ENCODE results near the gene FRMD7.
"Not testable (repeated sequence)": the region's sequence is repeated elsewhere in the genome, so short reads cannot be mapped to it uniquely, and the experiment has no call there.

Gene FRMD7

DNA sequence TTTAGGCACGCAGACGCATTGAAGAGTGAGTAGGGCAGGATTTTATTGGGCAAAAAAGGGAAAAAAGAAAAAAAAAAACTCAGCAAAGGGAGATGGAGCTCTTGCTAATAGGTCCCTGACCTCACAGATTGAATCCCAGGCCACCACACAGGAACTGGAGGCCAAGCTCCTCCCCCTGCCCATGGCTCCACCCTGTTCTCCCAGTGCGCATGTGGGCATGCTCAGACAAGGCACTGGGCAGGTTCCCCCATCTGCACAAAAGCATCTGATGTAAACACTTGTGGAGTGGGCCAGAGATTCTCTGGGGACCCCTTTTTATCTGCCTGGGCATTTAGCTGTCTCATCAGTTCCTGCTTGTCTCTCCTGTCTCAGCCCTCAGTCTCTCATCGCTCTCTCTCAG is 9.5 kb downstream of the FRMD7 start:
- Mint-ChIP-seq H3K4me3 (no peak overlapping the region), H3K9me3 (no peaks in the 10 kb centered on the region), H3K27me3 (ENCODE audit: low read depth) (no peaks in the 10 kb centered on the region), H3K36me3 (ENCODE audit: low read depth) (no peaks in the 10 kb centered on the region), H3K27ac (no peak overlapping the region), H3K4me1 (ENCODE audit: low read depth) (no peaks in the 10 kb centered on the region)

DNA sequence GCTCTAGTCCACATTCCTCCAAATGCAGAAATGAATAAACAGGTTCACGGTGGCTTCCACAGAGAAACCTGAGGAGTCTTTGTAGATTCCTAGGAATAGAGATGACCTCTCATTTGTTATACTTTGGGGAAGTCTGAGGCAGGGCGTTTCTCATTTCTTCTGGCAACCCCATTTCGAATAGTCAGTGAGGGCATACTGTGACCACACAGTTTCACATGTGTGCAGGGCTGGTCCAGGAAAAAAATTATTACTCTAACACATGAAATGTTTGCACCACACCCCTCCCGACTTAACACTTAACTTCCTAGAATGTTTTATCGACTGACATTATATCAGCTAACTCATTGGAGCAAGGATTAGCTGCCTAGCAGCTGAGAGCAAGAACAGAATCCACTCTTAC is 12.0 kb downstream of the FRMD7 start:
- Mint-ChIP-seq H3K27ac (no peak overlapping the region), H3K4me3 (no peak overlapping the region), H3K27me3 (ENCODE audit: low read depth) (no peaks in the 10 kb centered on the region), H3K36me3 (ENCODE audit: low read depth) (no peaks in the 10 kb centered on the region), H3K9me3 (no peaks in the 10 kb centered on the region), H3K4me1 (ENCODE audit: low read depth) (no peaks in the 10 kb centered on the region)

DNA sequence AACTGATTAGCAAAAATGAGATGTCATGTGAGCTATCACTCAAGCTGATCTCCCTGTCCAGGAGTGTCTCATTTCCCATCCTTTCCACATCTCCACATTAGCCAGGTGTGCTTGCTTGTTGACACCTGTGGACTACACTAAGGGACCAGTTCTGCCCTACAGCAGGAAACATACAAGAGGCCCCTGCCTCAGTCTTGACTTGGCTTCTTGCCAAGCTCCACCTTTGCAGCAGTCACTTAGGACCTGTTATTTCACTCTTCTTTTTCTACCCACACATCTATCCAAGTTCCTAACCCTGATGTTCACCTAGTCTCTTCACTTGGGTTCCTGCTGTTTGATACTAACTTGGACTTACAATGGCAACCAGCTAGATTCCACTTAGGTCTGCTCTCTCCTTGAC is 13.2 kb downstream of the FRMD7 start:
- no peak overlapping the region for H3K4me3 Mint-ChIP-seq
- no peaks in the 10 kb centered on the region for H3K4me1 Mint-ChIP-seq (ENCODE audit: low read depth)
- H3K36me3 Mint-ChIP-seq (ENCODE audit: low read depth): no peaks in the 10 kb centered on the region
- H3K27ac Mint-ChIP-seq: no peak overlapping the region
- no peaks in the 10 kb centered on the region for H3K27me3 Mint-ChIP-seq (ENCODE audit: low read depth)
- no peaks in the 10 kb centered on the region for H3K9me3 Mint-ChIP-seq

DNA sequence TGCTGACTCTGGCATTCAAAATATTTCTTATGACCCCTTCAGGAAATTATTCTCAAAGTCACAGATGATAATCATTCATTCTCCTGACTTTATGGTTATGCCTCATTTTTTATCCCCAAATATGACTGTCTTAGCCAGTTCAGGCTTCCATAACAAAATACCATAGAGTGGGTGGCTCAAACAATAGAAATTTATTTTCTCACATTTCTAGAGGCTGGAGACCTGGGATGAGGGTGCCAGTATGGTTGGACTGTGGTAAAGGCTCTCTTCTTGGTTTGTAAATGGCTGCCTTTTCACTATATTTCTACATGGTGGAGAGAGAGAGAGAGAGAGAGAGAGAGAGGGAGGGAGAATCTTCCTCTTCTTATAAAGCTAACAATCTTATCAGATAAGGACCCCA is 20.5 kb downstream of the FRMD7 start:
- H3K27ac Mint-ChIP-seq: no peak overlapping the region
- no peaks in the 10 kb centered on the region for H3K4me1 Mint-ChIP-seq (ENCODE audit: low read depth)
- no peak overlapping the region for H3K4me3 Mint-ChIP-seq
- H3K9me3 Mint-ChIP-seq: no peaks in the 10 kb centered on the region
- no peaks in the 10 kb centered on the region for H3K27me3 Mint-ChIP-seq (ENCODE audit: low read depth)
- no peaks in the 10 kb centered on the region for H3K36me3 Mint-ChIP-seq (ENCODE audit: low read depth)

DNA sequence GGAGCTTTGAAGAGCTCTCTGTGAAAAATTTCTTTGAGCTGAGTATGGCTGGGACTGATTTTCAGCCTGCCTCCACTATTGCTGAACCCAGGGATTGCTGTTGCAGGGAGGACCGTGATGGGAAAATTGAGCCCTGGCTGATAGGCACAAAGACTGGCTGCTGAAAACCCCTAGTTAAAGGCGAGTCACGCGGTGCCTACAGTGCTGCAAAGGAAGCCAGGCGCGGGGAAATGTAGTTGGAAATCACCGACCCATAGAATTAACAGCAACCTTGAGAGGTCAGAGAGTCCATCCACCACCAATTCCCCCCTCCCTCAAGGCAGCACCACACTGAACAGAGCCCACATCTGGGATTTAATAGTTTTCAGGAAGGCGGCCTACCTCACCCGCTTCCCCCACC is 26.0 kb downstream of the FRMD7 start:
- no peaks in the 10 kb centered on the region for H3K36me3 Mint-ChIP-seq (ENCODE audit: low read depth)
- H3K27ac Mint-ChIP-seq: no peak overlapping the region
- H3K9me3 Mint-ChIP-seq: no peaks in the 10 kb centered on the region
- H3K4me3 Mint-ChIP-seq: no peak overlapping the region
- H3K4me1 Mint-ChIP-seq (ENCODE audit: low read depth): no peaks in the 10 kb centered on the region
- H3K27me3 Mint-ChIP-seq (ENCODE audit: low read depth): peaks cover 15% of the 10 kb centered on the region

DNA sequence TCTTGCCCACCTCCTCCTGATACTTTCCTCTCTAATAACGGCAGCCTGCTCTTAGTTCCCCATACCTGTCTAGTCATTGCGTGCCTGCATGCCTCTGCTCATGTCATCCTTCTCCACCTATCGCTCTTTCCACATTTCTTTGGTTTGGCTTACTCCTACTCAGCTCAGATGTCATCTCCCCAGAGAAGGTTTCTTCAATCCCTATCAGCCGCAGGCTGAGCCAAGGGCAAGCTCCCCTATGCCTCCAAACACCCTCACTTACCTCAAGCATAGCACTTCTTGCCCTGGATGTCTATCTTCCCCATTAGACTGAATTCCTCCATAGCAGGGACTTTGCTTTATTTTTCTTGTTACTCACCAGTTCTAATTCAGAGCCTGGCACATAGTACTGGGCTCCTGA is 26.6 kb downstream of the FRMD7 start:
- Mint-ChIP-seq H3K9me3 (no peaks in the 10 kb centered on the region), H3K27me3 (ENCODE audit: low read depth) (peaks cover 15% of the 10 kb centered on the region), H3K4me3 (no peak overlapping the region), H3K27ac (no peak overlapping the region), H3K4me1 (ENCODE audit: low read depth) (no peaks in the 10 kb centered on the region), H3K36me3 (ENCODE audit: low read depth) (no peaks in the 10 kb centered on the region)

DNA sequence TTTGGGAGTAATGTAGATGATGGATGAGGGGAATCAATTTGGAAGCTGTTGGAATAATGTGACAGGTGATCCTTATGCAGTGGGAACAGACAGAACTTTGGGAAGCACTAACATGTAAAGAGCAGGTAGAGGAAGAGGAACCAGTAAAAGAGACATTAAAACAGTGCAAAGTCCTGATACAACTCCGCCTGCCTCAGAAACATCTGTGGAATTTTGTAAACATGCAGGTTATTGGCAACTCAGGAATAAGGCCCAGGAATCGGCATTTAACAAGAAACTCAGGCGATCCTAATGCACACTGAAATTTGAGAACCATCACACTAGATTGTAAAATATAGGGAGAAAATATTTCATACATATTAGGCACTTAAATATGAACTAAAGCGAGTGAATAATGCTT is 29.1 kb downstream of the FRMD7 start:
- H3K4me3 Mint-ChIP-seq; H3K4me1 Mint-ChIP-seq (ENCODE audit: low read depth); H3K9me3 Mint-ChIP-seq; H3K27ac Mint-ChIP-seq; H3K36me3 Mint-ChIP-seq (ENCODE audit: low read depth): not testable (repeated sequence)
- peaks cover 15% of the 10 kb centered on the region for H3K27me3 Mint-ChIP-seq (ENCODE audit: low read depth)

DNA sequence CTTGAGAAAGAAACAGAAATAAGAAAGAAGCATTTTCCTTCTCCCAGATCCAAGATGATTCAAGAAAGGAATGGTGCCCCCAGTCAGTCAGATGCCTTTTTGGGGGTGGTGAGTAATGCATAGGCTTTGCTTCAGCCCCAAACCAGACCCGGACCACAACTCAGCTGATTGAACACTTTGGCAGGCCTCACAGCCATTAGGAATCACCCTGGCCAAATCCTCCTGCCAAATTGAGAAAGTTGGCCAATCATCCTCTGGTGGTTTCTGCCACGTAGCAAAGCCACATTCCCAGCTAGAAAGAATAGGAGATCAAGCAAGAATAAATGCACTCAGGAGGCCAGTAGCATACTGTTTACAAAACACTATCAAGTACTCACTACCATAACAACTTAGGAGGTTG is 33.7 kb downstream of the FRMD7 start:
- no peaks in the 10 kb centered on the region for H3K9me3 Mint-ChIP-seq
- H3K4me3 Mint-ChIP-seq: no peak overlapping the region
- H3K4me1 Mint-ChIP-seq (ENCODE audit: low read depth): no peaks in the 10 kb centered on the region
- no peak overlapping the region for H3K27ac Mint-ChIP-seq
- H3K36me3 Mint-ChIP-seq (ENCODE audit: low read depth): no peaks in the 10 kb centered on the region
- peaks cover 14% of the 10 kb centered on the region for H3K27me3 Mint-ChIP-seq (ENCODE audit: low read depth)

DNA sequence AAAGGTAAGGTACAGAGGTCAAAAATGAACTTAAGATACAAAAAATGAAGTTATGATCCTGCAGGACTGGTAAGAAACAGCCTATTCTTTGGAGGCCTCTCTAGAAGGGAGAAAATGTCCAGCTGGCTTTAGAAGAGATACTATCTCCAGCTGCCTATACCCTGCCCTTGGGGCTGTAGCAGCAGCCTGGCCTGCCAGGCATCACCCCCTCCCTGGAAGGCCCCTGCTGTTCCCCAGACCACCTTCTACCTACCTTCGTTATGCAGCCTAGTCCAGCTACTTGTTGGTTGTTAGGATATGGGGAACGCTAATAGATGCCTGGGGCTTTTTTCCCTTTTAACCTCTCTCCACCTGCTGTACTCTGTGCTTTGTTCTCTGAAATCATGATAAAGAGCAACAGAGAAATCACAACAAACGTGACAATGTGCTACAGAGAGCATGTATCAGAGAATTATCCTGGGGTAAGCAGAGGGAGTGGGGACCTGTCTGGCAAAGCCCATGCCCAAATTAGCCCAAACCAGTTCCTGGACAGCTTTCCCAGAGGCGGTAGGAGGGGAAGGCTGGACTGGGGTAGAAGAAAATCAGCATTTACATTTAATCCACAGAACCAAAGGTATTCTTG is 34.5 kb downstream of the FRMD7 start:
- Mint-ChIP-seq H3K27me3 (ENCODE audit: low read depth) (peaks cover 10% of the 10 kb centered on the region), H3K27ac (no peak overlapping the region), H3K36me3 (ENCODE audit: low read depth) (no peaks in the 10 kb centered on the region), H3K4me3 (no peak overlapping the region), H3K4me1 (ENCODE audit: low read depth) (no peaks in the 10 kb centered on the region), H3K9me3 (no peaks in the 10 kb centered on the region)

DNA sequence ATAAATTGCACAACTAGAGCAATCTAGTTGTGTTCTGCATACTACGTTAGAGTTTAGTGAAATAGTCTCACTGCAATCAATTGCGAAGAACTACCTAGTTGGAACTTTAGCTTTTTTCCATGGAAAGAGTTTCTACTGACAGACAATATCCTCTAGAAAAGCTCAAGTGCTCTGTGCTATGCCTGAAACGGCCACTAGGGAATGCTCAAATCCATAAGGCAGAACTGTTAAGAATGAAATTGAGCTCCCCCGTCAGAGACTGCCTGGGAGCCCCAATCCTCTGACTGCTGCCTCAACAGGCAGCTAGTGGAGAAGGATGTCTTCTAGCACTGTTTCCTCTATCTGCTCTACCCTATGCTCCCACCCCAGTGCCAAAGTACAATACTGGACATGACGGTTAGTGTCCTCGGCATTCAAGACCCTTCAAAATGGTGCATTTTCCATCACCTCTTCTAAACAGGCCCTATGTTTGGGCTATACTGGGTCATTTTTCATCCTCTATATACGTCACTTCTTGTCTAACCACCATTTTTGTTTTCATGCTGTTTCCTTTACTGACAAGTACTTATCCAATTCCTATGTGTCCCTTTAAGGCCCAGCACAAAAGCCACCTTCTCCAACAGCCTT is 35.3 kb downstream of the FRMD7 start:
- no peak overlapping the region for H3K27ac Mint-ChIP-seq
- H3K36me3 Mint-ChIP-seq (ENCODE audit: low read depth): no peaks in the 10 kb centered on the region
- no peaks in the 10 kb centered on the region for H3K9me3 Mint-ChIP-seq
- peaks cover 7% of the 10 kb centered on the region for H3K27me3 Mint-ChIP-seq (ENCODE audit: low read depth)
- H3K4me3 Mint-ChIP-seq: no peak overlapping the region
- no peaks in the 10 kb centered on the region for H3K4me1 Mint-ChIP-seq (ENCODE audit: low read depth)

DNA sequence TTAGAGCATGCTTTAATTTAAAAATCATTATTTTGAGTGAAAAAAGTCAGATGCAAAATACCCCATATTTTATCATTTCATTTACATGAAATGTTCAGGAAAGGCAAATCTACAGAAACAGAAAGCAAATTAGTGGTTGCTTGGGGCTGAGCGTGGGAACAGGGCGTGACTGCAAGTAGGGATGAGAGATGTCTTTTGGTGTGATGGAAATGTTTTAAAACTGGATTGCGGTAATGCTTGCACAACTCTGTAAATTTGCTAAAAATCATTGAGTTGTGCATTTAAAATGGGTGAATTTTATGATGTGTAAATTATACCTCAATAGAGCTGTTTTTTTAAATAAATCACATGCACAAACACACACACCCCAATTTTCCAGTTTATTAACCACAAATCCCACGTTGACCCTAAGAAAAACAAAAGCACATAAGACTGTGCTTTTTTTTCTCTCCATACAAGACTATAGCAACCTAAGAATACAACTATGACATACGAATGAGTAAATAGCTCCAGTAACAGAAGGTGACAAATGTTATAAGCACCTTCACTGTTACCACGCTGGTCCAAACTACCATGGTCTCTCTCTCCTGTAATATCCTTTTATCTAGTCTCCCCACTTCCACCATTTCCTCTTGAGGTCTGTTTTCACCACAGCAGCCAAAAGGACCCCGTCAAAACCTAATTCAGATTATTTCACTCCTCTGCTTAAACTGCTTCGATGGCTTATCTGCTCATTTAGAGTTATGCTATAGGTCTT is 37.2 kb downstream of the FRMD7 start:
- Mint-ChIP-seq H3K27me3 (ENCODE audit: low read depth) (peaks cover 7% of the 10 kb centered on the region), H3K4me3 (no peak overlapping the region), H3K9me3 (no peaks in the 10 kb centered on the region), H3K4me1 (ENCODE audit: low read depth) (no peaks in the 10 kb centered on the region), H3K36me3 (ENCODE audit: low read depth) (no peaks in the 10 kb centered on the region), H3K27ac (no peak overlapping the region)

DNA sequence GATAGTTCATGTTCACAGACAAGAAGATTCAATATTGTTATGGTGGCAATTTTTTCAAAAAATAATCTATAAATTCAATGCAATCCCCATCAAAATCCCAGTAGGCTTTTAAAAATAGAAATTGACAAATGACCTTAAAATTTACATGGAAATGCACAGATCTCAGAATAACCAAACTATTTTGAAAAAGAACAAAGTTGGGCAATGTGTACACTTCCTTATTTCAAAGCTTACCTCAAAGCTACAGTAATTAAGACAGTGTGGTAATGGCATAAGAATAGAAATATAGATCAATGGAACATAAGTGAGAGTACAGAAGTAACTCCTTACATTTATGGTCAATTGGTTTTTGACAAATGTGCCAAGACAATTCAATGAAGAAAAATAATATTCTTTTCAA is 39.0 kb downstream of the FRMD7 start:
- Mint-ChIP-seq H3K4me3 (no peak overlapping the region), H3K4me1 (ENCODE audit: low read depth) (no peaks in the 10 kb centered on the region), H3K36me3 (ENCODE audit: low read depth) (no peaks in the 10 kb centered on the region), H3K27me3 (ENCODE audit: low read depth) (peaks cover 7% of the 10 kb centered on the region), H3K9me3 (no peaks in the 10 kb centered on the region), H3K27ac (no peak overlapping the region)

DNA sequence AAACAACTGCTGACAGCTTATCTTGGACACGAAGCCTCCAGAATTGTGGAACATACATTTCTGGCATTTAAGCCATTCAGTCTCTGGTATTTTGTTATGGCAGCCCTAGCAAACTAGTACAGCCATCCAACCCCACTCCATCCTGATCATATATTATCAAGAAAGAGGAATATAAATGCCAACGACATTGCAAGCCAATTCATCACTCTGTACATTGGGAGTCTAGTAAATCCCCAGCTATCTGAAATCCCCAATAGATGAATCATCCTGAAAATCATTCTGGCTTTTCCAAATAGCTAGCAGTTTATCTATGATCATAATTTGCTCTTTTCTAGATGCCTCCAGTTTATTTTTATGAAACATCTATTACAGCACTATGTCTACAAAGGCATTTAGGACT is 41.1 kb downstream of the FRMD7 start:
- Mint-ChIP-seq H3K4me1 (ENCODE audit: low read depth) (no peaks in the 10 kb centered on the region), H3K9me3 (no peaks in the 10 kb centered on the region), H3K27ac (no peak overlapping the region), H3K27me3 (ENCODE audit: low read depth) (peaks cover 7% of the 10 kb centered on the region), H3K36me3 (ENCODE audit: low read depth) (no peaks in the 10 kb centered on the region), H3K4me3 (no peak overlapping the region)

DNA sequence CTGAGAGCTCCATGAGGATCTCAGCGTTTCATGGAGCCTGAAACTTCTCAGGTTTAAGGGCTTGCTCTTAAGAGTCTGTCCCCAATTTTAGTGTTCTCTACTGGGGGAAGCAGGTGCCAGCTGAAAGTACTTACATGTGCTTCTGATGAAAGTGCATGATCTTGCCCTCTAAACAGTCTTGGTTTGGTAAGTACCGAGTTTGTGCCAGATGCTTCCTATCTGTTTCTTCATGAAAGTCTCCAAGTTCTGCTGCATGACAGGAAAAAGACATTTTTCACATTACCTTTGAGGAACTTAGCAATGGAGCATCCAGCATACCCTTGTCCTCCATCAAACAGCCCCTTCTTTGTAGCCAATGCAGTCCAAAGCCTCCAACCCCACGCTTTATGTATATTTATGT is 42.0 kb downstream of the FRMD7 start:
- no peaks in the 10 kb centered on the region for H3K4me1 Mint-ChIP-seq (ENCODE audit: low read depth)
- H3K4me3 Mint-ChIP-seq: no peak overlapping the region
- H3K9me3 Mint-ChIP-seq: no peaks in the 10 kb centered on the region
- no peaks in the 10 kb centered on the region for H3K36me3 Mint-ChIP-seq (ENCODE audit: low read depth)
- H3K27me3 Mint-ChIP-seq (ENCODE audit: low read depth): peaks cover 7% of the 10 kb centered on the region
- H3K27ac Mint-ChIP-seq: no peak overlapping the region

DNA sequence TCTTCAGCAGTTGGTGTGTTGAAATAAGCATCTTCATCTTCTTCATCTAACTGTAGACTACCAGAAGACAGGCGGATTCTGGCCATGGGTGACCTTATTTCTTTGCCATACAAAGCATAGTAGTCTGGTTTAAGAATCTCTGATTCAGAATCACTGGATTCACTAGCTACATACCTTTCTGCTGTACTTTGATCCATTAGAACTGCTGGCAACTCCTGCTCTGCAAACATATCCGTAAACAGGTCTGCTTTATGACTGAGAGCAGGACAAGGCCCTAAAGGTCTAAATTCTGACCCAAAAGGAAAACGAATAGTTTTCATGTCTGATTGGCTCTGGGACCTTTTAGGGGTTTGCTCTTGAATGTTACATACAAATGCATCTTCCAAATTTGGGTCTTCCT is 49.9 kb downstream of the FRMD7 start:
- H3K4me1 Mint-ChIP-seq (ENCODE audit: low read depth): no peaks in the 10 kb centered on the region
- peaks cover 7% of the 10 kb centered on the region for H3K36me3 Mint-ChIP-seq (ENCODE audit: low read depth)
- H3K27me3 Mint-ChIP-seq (ENCODE audit: low read depth): no peaks in the 10 kb centered on the region
- H3K4me3 Mint-ChIP-seq: no peak overlapping the region
- no peak overlapping the region for H3K27ac Mint-ChIP-seq
- H3K9me3 Mint-ChIP-seq: no peaks in the 10 kb centered on the region
